ENCODE data around the gene E2F1. TPM values are rescaled to one million over a fixed set of nuclear protein-coding genes. Genes with fewer than 3 reads are reported as not detected.
"Not testable (repeated sequence)": the region's sequence is repeated elsewhere in the genome, so short reads cannot be mapped to it uniquely, and the experiment has no call there.

The E2F1 gene
- total RNA-seq, 4 donors from 2014 or later: 1.8 to 5.0 (median 2.9) TPM

DNA sequence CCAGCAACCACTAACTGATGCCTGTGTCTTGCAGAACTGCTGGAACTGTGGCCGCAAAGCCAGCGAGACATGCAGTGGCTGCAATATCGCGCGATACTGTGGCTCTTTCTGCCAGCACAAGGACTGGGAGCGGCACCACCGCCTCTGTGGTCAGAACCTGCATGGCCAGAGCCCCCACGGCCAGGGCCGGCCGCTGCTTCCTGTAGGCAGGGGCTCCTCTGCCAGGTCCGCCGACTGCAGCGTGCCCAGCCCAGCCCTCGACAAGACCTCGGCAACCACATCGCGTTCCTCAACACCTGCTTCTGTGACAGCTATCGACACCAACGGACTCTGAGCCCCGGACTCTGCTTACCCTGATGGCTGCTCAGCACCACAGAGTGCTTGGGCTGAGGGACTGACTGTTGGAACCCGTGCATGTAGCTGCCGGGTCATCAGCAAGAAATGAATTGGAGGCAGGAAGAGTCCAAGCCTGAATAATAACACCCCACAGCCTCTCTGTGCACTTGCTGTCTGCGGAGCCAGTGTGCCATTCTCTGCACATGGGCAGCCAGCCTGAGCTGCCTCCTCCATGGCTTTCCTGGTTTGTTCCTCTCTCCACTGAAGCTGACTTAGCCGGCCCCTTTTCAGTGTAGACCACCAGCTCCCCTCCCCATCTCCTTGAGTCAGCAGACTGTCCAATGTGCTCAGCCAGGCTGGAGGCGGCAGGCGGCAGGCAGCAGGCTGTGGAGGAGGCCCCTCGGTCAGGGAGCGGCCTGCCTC, 41.7 kb downstream of the E2F1 start:
- intact Hi-C loops (cut with DNase I): no loop called here
- H3K36me3 ChIP-seq: peaks cover 33 to 68% (median 49%) of the 10 kb centered on the region in 4 donors
- no peak overlapping the region for H3K27ac ChIP-seq (replicated peaks in 1 of 4)
- no peak for DNase-seq (ENCODE audit: extremely low spot score)
- H3K4me3 ChIP-seq: no peak overlapping the region
- 91% methylated on average over 28 of the region's 28 CpGs for WGBS
- H3K27me3 ChIP-seq: no peaks in the 10 kb centered on the region
- TF ChIP-seq EP300 (IDR thresholded peaks at IDR 0.05) (no peak), POLR2AphosphoS5 (IDR thresholded peaks at IDR 0.05) (no peak), POLR2A (IDR thresholded peaks at IDR 0.05; ENCODE audit: low read depth) (no peak), CTCF (IDR thresholded peaks at IDR 0.05) (no peak)
- peaks cover 12 to 26% (median 24%) of the 10 kb centered on the region in 4 donors for H3K4me1 ChIP-seq
- no peaks in the 10 kb centered on the region for H3K9me3 ChIP-seq

GRCh38 chr20:33640287-33640686, 45.9 kb downstream of the E2F1 start:
- DNase-seq (ENCODE audit: extremely low spot score): no peak
- no peak for TF ChIP-seq POLR2A (IDR thresholded peaks at IDR 0.05; ENCODE audit: low read depth)
- TF ChIP-seq CTCF (IDR thresholded peaks at IDR 0.05): no peak
- no peak for TF ChIP-seq EP300 (IDR thresholded peaks at IDR 0.05)
- no peak for TF ChIP-seq POLR2AphosphoS5 (IDR thresholded peaks at IDR 0.05)
- no peak overlapping the region for H3K4me3 ChIP-seq
- intact Hi-C loops (cut with DNase I): no loop called here
- H3K9me3 ChIP-seq: no peaks in the 10 kb centered on the region
- H3K4me1 ChIP-seq: no peaks in the 10 kb centered on the region
- H3K36me3 ChIP-seq: peaks cover 32 to 100% (median 76%) of the 10 kb centered on the region in 4 donors
- WGBS: 83% methylated on average over 13 of the region's 13 CpGs
- no peaks in the 10 kb centered on the region for H3K27me3 ChIP-seq
- no peak overlapping the region for H3K27ac ChIP-seq (replicated peaks in 1 of 4)

DNA sequence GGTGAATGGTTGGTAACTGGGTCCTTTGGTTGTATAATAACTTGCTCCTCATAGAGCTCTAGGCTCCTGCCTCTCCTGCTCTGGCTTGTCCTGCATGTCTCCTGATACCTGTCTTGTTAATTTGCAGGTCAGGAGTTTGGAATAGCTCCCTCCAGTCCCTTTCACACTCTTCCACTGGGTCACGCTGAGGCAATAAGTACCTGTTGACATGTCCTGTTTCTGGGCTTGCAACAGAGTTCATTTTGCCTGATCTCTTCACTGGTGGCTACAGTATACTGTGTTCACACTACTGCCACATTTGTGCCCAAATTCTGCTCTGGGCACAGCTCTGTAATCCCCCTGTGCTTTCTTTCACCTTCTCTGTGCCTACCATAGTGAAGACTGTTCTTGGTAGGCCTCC, 49.4 kb downstream of the E2F1 start:
- H3K27ac ChIP-seq (replicated peaks in 1 of 4): no peak overlapping the region
- H3K27me3 ChIP-seq: no peaks in the 10 kb centered on the region
- 86% methylated on average over 1 of the region's 1 CpG for WGBS
- H3K4me3 ChIP-seq: no peak overlapping the region
- no peak for TF ChIP-seq EP300 (IDR thresholded peaks at IDR 0.05)
- no peak for TF ChIP-seq CTCF (IDR thresholded peaks at IDR 0.05)
- no peak for TF ChIP-seq POLR2A (IDR thresholded peaks at IDR 0.05; ENCODE audit: low read depth)
- TF ChIP-seq POLR2AphosphoS5 (IDR thresholded peaks at IDR 0.05): no peak
- no peaks in the 10 kb centered on the region for H3K9me3 ChIP-seq
- H3K4me1 ChIP-seq: no peaks in the 10 kb centered on the region
- DNase-seq (ENCODE audit: extremely low spot score): no peak
- peaks cover 30 to 89% (median 73%) of the 10 kb centered on the region in 4 donors for H3K36me3 ChIP-seq
- intact Hi-C loops (cut with DNase I): no loop called here

- no peak overlapping the region for H3K27ac ChIP-seq (replicated peaks in 1 of 4)
- no peak for DNase-seq (ENCODE audit: extremely low spot score)
- no peak for TF ChIP-seq POLR2AphosphoS5 (IDR thresholded peaks at IDR 0.05)
- no peak for TF ChIP-seq CTCF (IDR thresholded peaks at IDR 0.05)
- no peak for TF ChIP-seq POLR2A (IDR thresholded peaks at IDR 0.05; ENCODE audit: low read depth)
- no peak for TF ChIP-seq EP300 (IDR thresholded peaks at IDR 0.05)
Measured at GRCh38 chr20:33635341-33635740, 50.8 kb downstream of the E2F1 start.

GRCh38 chr20:33631910-33632309, 54.3 kb downstream of the E2F1 start:
- H3K27me3 ChIP-seq; H3K4me3 ChIP-seq; H3K4me1 ChIP-seq; DNase-seq (ENCODE audit: extremely low spot score); intact Hi-C loops (cut with DNase I); H3K9me3 ChIP-seq; H3K27ac ChIP-seq (replicated peaks in 1 of 4): not testable (repeated sequence)
- 86% methylated on average over 4 of the region's 4 CpGs for WGBS
- H3K36me3 ChIP-seq: peaks cover 24 to 87% (median 74%) of the 10 kb centered on the region in 4 donors

More at GRCh38 chr20:33635341-33635740, 50.8 kb downstream of the E2F1 start:
- H3K36me3 ChIP-seq: peaks cover 18 to 88% (median 69%) of the 10 kb centered on the region in 4 donors
- 100% methylated on average over 3 of the region's 3 CpGs for WGBS
- no peaks in the 10 kb centered on the region for H3K27me3 ChIP-seq
- intact Hi-C loops (cut with DNase I): no loop called here
- no peaks in the 10 kb centered on the region for H3K4me1 ChIP-seq
- H3K4me3 ChIP-seq: no peak overlapping the region
- no peaks in the 10 kb centered on the region for H3K9me3 ChIP-seq

All from esophagus muscularis mucosa (tissue), 4 donors.